Measurements from ENCODE around the gene A4GALT.
"Not testable (repeated sequence)": the region's sequence is repeated elsewhere in the genome, so short reads cannot be mapped to it uniquely, and the experiment has no call there.

The A4GALT gene

GRCh38 chr22:42678894-42679293, 41.8 kb downstream of the A4GALT start:
- DNase-seq: no peak

DNA sequence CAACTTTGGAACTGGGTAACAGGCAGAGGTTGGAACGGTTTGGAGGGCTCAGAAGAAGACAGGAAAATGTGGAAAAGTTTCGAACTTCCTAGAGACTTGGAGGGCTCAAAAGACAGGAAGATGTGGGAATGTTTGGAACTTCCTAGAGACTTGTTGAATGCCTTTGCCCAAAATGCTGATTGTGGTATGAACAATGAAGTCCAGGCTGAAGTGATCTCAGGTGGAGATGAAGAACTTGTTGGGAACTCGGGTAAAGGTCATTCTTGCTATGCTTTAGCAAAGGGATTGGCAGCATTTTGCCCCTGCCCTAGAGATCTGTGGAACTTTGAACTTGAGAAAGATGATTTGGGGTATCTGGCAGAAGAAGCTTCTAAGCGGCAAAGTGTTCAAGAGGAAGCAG, 42.7 kb downstream of the A4GALT start:
- not testable (repeated sequence) for DNase-seq

GRCh38 chr22:42676059-42676607, 44.5 kb downstream of the A4GALT start:
- DNase-seq: no peak

GRCh38 chr22:42673898-42674401, 46.7 kb downstream of the A4GALT start:
- DNase-seq: no peak

GRCh38 chr22:42673071-42673470, 47.6 kb downstream of the A4GALT start:
- not testable (repeated sequence) for DNase-seq

GRCh38 chr22:42670921-42671709, 49.6 kb downstream of the A4GALT start:
- no peak for DNase-seq

GRCh38 chr22:42670046-42670445, 50.6 kb downstream of the A4GALT start:
- no peak for DNase-seq

- not testable (repeated sequence) for DNase-seq
Measured at GRCh38 chr22:42666393-42666792, 54.3 kb downstream of the A4GALT start.

DNA sequence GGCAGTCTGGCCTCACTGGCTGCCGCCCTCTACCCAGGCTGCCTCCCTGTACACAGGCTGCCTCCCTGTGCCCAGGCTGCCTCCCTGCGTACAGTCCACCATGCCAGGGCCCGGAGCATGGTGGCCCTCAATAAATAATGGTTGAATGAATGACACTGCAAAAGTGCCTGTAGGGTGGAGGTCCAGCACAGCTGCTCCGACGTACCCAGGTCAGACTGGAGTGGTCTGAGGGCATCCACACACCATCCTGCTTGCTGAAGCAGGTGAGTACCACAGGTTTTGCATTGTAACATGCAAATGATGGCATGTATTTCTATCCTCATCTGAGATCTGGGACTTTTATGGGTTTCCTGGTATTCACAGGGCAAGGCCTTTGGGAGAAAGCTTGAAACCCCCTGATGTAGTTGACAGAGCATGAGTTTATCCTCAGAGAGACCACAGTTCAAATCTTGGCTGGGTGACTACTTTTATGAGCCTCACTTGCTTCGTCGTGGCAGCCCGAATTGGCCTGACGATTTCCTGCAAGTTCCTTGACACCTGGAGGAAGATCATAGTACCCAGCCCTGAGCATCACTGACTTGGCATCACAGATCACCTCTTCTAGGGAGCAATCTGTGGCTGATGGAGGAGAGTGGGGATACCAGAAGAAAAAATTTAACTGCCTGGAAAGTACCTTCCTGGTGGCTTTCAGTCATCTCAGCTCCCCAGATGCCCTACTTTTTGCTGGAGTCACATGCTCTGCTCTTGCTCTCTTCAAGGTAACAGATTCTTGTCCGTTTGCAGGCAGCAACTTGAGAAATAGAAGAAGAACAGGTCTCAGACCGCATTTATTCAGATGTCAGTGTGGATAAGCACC, 55.5 kb downstream of the A4GALT start:
- DNase-seq: no peak

DNA sequence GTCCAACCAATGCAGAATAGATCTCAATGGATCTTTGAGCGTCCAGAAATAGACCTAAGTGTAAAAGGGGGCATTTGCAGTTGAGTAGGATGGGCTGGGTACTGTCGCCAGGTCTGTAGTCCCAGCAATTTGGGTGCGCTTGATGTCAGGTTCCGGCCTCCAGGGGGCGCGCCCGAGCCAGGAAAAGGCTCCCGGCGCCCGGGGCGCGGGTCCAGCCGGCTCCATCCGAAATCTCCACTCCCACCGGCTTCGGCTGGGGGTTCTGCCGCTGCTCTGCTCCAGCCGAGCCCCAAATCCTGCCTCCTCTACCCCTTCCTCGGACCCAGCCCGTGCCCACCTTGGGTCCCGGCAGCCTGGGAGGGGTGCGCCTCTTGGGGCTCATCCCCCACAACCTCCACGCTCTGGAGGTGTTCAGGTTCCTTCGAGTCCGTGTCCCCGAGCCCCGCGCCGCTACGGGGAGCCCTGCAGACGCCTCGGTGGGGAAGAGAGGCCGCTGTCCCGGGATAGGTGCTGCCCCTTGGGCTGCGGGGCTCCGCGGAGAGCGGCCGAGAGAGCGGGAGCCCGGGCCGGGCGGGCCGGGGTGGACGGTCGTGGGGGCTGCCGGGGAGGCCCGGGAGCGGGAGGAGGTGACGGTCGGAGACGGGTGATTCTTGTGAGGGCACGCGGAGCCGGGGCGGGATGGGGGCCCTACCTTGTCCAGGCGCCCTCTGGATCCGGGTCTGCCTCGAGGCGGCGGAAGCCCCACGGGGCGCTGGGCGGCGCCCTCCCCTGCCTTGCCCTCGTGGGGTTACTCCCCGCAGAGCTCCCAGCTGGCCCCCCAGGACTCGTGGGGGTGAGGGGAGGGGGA, 58.5 kb downstream of the A4GALT start:
- DNase-seq: peak; percentile 81

- DNase-seq: no peak
Measured at GRCh38 chr22:42656578-42656977, 64.1 kb downstream of the A4GALT start.

DNA sequence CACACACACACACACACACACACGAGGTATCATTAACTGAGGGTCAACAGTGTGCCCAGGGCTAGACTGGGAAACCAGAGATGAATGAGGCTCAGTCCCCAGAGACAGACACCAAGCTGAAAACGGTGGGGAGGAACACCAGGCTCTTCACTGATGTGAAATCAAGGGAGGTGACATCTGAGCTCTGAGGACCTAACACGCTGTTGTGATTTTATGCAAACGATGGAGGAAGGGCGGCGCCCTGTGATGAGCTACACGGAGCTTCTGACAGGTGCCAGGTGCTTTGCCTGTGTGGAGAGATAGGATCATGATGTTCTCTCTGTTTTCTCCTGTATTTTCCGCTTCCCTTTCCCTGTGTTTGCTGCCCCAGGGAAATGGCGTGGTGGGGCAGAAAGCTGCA, 65.0 kb downstream of the A4GALT start:
- no peak for DNase-seq

- no peak for DNase-seq
Measured at GRCh38 chr22:42654436-42655073, 66.1 kb downstream of the A4GALT start.

DNA sequence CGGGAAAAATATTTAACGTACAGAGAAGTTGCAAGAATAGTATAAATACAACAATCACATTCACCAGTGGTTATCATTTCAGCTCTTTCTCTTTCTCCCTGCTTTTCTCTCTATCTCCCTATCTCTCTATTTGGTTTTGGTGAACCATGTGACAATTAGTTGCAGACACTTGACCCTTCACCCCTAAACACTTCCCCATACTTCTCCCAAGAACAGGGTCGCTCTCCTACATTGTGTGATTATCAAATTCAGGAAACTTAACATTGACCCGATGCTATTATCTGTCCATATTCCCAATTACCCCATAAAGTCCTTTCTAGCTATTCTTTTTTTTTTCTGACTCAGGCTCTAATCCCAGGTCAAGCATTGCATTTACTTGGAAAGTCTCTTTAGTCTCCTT, 66.7 kb downstream of the A4GALT start:
- no peak for DNase-seq

DNA sequence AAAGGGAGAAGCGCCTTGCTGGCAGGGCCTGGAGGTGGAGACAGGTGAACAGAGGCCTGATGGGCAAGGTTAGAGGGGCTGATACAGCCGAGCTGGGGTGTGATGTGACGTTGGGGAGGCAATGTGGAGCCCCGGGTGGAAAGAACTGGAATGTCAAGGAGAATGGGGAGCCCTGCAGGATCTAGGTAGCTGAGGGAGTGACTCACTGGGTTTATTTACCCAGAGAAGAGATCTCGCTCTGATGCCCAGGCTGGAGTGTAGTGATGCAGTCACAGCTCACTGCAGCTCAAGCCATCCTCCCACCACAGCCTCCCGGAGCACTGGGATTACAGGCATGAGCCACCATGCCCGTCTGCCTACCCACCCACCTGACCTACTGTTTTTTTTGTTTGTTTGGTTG, 69.5 kb downstream of the A4GALT start:
- no peak for DNase-seq

DNA sequence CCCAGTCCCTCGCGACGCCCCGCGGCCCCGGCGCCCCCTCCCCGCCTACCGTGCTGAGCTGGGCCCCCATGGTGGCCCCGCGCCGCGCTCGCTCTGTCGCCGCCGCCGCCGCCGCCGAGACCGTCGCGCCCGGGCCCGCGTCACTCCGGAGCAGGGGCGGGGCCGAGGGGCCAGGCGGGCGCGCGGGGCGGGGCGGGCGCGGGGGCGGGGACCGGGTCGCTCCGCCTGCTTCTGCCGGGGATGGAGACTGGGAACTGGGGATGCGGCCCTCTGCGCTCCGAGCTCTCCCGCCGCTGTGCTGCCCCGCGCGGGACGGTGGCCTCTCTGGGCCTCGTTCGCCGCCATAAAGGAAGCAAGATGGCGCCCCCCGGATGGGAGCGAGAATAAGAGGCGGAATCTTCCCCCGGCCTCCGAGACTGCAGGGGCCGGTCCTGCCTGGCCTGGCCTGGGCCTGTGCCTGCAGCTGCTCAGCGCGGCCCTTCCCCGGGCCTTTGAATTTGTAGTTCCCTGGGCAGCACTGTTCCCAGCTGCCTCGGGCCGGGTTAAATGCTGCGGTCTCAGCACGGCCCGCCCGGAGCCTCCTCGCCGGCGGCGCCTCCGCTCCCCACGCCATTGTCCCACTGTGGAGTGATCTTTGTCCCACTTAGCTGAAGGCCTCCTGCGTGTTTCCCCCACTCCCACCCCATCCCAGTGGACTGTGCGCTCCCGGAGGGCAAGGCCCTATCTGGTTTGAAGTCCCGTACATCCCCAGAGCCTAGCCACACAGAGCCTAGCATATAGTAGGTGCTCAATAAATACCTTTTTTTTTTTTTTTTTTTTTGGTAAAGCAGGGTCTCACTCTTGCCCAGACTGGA, 71.2 kb downstream of the A4GALT start, which contains the start of gene CYB5R3:
Gene CYB5R3 (minus strand): TSS at position 147 of the 854 bp plus-strand sequence. CDS start 77 bp downstream, at position 70.
- peak; percentile 78 for DNase-seq

DNA sequence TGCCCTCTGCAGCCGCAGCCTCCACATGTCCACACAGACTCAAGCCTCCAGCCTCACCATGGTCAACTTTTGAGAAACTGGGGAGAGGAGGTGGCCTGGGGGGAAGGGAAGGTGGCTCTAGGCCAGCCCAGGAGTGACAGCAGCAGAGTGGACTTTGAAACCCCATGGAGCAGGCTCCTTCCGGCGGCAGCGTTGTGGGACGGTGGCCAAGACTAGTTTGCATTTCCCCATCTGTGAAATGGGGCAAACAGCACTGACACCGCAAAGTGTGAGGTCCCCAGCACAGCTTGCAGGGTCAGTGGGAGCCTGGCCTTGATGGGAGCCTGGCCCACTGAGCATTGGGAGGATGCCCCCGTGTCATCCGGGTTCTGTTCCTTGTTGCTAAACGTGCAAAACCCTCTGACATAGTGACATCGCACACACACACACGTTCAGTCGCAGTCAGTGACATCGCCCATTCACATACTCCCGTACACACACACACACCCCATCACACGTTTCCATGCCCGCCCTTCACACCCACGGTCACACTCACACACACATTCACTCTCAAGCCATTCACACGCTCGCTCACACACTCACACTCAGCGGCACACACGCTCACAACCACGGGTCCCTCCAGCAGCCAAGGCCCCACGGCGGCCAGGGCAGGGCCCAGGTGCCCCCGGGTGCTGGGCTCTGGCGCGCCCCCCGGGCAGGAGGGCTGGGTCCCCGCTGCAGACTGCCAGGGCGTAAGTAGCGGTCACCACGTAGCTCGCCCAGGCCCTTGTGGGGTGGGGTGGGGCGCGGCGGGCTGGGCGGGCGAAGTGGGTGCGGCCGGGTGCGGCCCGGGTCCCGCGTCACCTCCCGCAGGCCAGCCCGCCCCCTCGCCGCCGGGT, 72.1 kb downstream of the A4GALT start:
- peak; percentile 47 for DNase-seq

DNA sequence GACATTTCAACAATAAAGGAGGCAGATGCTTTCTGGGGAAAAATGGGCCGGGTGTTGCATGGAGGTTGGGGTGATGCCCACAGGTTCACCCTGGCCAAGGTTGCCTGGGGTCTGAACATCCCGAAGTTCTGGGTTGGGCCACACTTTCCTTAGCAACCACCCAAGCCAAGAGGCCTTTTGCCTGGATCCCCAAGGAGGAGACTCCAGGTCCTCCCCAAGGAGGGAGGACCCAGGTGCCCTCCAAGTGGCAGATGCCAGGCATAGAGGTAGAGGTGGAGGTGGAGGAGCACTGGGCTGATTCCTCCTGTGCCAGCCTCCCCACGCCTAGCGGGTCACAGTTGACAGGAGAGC, 72.7 kb downstream of the A4GALT start:
- no peak for DNase-seq

- no peak for DNase-seq
Measured at GRCh38 chr22:42646569-42647525, 73.8 kb downstream of the A4GALT start.
